NCI-H2227 treated with DMSO at 0.1 percent for 48 hours (cell line): ENCODE results near the gene COX8A.

Experiments used
- DNase-seq: peaks from one replicate; lab custom pipeline; 2025; lab: John Stamatoyannopoulos, UW

COX8A gene

DNA sequence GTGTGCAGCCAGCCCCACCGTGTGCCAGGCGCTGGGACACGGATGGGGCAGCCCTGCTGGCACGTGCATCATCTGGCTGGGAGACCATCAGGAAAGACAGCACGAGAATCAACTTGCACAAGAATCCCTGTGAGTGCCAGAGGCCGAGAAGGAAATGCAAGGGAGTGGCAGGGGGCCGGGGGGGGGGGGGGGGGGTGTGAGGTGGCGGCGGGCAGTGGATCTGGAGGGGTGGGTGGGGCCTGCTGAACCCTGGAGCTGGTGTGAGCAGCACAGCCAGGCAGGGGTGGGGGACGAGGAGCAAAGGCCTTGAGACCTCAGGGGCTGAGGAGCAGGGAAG is 47.3 kb downstream of the COX8A start:
- no peak for DNase-seq

- no peak for DNase-seq
Observed at GRCh38 chr11:64022125-64022784, 47.8 kb downstream of the COX8A start.

GRCh38 chr11:64023712-64024710 is 49.6 kb downstream of the COX8A start:
- DNase-seq, result no peak

DNA sequence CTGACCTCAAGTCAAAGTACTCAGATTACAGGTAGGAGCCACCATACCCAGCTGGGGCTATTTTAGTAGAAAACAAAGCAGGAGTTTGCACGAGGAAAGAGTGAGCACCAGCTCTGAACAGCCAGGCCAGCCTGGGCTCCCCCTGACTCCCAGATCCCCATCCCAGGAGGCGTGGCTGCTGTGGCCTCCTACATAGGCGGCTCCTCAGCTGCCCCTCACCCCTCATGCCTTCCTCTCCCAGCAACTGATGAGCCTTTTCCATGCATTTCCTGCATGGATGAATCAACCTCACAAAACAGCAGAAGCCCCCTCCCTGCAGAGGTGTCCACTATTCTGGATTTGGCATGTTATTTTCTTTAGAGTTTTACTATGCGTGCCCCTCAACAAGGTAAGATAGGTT is 50.8 kb downstream of the COX8A start:
- DNase-seq, result no peak
